CD1c-positive myeloid dendritic cell (primary cell): ENCODE data around the gene POU6F2.

Experiments
- DNase-seq: peaks from one replicate; pipeline ENCODE4 v3.0.0-alpha.2; 2016; ENCODE audit errors: extremely low spot score

The POU6F2 gene

GRCh38 chr7:39069896-39070881, 92.5 kb downstream of the POU6F2 start:
- peak; percentile 41 for DNase-seq

DNA sequence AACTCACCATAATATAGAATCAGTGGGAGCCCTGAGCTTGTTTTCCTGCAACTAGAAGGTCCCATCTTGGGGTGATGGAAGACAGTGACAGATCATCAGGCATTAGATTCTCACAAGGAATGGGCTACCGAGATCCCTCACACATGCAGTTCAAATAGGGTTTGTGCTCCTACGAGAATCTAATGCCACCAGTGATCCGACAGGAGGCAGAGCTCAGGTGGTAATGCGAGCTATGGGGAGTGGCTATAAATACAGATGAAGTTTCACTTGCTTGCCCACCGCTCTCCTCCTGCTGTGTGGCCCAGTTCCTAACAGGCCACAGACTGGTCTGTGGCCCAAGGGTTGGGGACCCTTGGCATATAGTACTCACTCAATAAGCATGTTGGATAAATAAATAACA, 93.4 kb downstream of the POU6F2 start:
- DNase-seq, result no peak

DNA sequence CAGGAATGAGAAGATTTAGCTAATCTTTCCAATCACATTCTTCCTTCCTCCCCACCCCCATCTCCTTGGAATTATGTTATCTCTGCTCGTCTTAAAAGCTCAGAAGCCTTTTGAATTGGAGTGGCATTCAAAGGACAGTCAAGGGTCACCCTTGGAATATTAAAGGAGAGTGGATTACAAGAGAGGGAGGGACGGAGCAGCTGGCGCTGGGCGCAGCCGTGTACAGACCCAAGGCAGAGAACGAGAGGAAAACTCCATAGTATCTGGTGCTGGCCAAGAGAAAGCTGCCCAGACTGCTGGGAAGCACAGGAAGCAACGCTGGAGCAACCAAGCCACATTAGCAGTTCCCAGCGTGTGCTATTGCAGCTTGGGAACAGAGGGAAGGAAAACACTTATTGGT, 95.7 kb downstream of the POU6F2 start:
- no peak for DNase-seq

- DNase-seq, result no peak
Observed at GRCh38 chr7:39075210-39075609, 97.5 kb downstream of the POU6F2 start.

DNA sequence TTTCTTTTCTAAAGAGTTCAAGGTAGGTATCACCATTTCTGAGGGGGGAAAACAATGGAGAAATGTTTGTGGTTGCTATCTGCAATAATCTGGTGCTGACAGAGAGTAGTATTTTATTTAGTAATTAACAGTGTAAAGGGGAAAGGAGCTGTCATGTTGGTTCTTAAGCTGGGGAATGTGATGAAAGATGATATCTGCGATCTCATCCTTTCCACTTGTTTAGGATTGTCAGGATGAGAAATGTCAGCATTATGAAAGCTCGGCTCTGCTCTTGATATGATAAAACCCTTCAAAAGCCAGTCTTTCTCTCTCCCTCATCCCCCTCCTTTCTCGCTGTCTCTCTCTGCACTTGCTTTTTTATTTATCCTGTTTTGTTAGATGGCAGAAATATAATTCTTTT, 106.1 kb downstream of the POU6F2 start:
- no peak for DNase-seq

- no peak for DNase-seq
Observed at GRCh38 chr7:39084349-39084748, 106.6 kb downstream of the POU6F2 start.

DNA sequence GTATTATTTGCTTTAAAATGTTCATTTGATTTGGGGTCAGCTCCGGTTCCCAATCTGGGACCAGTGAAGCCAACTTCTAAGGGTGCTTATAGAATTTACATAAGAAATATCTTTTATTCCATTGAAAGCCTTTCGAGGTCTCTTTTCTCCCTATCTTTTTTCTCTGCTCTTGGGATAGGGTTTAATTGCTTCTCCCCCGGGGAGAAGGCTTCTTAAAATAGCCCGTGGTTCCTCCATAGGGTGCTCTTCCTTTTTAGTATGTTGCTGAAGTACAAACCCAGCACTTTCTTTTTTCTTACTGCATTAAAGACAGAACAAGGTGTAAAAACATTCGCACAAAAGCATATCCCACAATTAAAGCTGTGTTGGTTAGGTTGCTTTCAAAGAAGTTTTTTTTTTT, 107.5 kb downstream of the POU6F2 start:
- no peak for DNase-seq

DNA sequence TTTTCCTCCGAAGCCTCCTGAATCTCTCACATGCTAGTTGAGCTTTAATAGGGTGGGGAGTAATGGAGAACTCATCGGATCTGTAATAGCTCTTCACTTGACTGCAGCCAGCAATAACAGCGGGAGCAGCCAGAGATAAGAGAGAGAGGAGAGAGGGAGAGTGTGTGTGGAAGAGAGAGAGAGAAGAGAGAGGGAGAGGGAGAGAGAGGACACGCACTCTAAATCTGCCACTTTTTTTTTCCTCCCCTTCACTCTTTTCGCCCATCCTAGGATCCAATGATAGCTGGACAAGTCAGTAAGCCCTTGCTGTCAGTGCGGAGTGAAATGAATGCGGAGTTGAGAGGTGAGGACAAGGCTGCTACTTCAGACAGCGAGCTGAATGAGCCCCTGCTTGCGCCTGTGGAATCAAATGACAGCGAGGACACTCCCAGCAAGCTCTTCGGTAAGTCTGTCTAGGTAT, 107.9 kb downstream of the POU6F2 start:
- no peak for DNase-seq

DNA sequence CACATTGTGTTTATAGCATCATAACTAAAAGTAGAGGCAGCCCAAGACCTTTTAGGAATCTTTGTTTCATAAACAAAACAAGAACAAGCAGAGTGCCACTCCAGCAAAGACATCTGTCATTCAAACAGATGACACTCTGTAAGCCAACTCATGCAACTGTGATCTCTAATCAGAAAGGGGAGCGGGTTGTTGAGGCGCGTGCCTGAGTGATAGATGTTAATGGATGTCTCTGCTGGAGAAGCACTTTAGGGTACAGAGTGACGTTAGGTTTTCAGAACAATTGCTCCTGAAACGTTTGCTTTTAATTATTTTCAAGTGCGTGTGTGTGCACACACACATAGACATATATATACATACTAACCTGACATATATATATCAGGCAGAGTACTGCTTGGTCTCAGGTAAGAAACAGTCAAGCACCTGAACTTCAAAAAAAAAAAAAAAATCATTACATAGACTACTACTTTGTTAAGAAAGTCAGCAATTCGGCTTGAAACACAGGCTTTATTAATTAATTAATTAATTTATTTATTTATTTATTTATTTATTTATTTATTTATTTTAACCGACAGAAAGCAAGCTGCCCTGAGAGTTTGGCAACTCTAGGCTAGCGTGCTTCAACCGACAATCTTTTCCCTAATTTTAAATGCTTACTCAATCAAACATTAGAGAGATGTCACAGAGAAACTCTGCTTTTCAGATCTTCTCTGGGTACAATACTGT, 109.1 kb downstream of the POU6F2 start:
- no peak for DNase-seq

- no peak for DNase-seq
Observed at GRCh38 chr7:39088730-39089593, 111.3 kb downstream of the POU6F2 start.

DNA sequence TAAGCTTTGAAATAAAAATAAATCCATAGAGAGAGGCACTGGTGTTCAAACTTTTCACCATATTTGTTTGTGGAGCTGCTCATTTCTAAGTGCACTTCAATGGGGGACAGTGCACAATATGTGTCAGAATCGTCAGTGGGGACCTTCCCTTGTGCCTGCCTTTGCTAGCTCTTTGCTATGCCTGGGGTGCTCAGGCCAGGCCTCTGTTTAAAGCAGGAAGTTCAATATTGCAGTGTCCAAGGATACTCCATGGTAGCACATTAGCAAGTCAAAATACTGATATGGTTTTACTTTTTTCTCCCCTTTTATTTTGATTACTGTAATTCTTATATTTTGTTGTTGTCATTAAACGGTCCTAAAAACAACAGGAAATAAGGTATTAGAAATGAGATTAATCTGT, 113.4 kb downstream of the POU6F2 start:
- no peak for DNase-seq

DNA sequence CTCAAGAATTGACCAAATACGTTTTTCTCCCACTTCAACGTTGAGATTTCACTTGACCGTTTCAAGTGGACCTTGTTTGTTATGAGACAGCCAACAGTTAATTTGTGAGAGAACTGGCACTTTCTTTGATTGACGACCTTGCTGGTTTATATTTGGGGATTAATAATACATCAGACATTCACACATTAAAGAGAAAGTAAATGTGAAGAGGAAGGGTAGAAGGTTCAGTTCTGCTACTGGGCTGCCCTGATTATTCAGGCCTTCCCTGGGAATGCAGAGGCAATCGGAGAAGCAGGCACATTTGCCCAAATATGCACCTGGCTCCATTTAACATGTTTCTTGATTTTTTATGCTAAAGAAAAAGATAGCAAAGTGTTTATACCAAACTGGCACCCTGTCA, 114.1 kb downstream of the POU6F2 start:
- DNase-seq, result no peak

- DNase-seq, result peak; percentile 35
Observed at GRCh38 chr7:39094731-39095130, 117.0 kb downstream of the POU6F2 start.

- no peak for DNase-seq
Observed at GRCh38 chr7:39095875-39096619, 118.3 kb downstream of the POU6F2 start.

DNA sequence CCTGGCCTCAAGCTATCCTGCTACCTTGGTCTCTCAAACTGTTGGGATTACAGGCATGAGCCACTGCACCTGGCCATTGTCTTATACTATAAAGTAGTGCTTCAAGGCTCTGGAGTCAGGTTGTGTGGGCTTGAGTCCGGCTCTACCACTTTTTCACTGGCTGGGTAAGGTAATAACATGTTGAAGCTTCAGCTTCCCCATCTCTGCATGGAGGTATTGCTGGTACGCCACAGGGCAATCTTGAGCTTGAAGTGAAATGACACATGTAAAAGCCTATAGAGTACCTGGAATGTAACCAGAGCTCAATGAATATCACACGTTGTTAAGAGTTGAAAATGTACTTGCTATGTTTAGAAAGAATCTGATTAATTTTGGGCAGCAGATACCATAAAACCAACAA, 120.8 kb downstream of the POU6F2 start:
- DNase-seq, result no peak

GRCh38 chr7:39099146-39099545, 121.4 kb downstream of the POU6F2 start:
- DNase-seq, result no peak

- DNase-seq, result no peak
Observed at GRCh38 chr7:39100270-39100669, 122.6 kb downstream of the POU6F2 start.

DNA sequence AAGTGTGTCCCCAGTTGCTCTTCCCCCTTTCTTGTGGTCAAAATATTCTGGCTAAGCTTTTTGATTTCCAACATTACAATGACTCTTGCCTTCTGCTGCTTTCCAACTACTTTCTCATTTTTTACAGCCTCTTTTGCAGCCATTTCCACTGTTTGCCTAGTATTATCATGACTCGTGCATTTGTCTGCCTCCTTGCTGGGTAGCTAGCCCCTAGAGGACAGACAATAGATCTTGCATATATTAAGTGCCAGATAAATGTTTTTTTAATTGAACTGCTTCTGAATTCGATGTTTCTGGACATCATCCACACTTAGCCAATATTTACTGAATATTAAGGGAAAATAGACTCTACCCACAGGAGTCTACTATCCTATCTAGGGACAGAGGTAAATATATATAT, 124.5 kb downstream of the POU6F2 start:
- DNase-seq, result no peak

GRCh38 chr7:39105720-39106119, 128.0 kb downstream of the POU6F2 start:
- DNase-seq, result no peak

DNA sequence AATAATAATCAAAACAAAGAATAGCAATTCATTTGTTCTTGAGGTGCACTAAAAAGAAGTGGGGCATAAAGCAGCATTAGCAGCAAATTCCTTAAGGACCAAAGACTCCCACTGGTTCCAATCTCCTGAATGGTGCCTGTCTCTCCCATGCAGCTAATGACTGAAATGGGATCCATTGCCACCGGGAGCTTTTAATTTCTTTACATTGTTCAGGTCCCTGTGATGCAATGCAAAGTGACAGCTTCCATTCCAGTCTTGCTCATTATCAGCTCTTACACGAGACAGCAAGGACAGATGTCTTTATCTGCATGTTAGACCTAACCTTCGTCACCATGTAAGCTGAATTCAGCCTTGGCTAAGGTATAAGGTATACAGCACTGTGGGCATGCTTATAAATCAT, 148.1 kb downstream of the POU6F2 start:
- no peak for DNase-seq

DNA sequence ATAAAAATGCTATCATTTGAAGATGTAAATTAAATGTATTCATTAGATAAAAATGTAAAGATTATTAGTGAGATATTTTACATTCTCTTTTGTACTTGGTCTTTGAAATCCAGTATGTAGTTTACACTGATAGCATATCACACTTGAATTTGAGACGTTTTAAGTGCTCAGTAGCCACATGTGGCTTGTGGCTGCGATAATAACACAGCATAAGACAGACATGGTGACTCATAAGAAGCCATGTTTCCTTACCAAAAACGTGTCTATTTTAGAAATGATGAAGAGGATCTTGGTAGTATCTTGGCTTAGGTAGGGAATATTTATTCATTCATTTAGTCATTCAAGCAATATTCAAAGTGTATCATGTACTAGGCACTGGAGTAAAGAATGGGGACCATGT, 149.3 kb downstream of the POU6F2 start:
- DNase-seq, result no peak
